Measurements from ENCODE around the gene FAM13A.

DNA sequence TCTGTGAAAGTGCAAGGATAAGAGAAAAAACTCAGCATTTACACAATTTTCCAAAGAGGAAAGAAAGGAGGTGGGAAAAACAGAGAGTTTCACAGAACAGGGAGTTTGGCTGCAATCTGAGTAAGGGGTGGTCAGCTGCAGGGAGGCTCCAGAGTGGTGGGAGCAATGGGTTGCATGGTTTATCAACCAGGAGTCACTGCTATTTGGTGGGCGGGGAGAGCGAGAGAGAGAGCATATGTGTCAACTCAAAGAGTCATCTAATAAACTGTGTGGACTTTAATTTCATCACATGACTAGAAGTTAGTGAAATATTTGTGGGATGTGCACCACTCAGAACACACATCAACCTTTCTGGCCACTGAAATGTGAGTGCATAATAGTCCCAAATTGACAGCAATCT lies 94.6 kb downstream of the FAM13A start:
- TF ChIP-seq POLR2A (IDR thresholded peaks at IDR 0.05; ENCODE audit: low read depth, low read length) (no peak), TAF1 (IDR thresholded peaks at IDR 0.05; ENCODE audit: low read depth, low read length) (no peak), POLR2AphosphoS5 (IDR thresholded peaks at IDR 0.05; ENCODE audit: low read depth, low read length) (no peak), SPI1 (IDR thresholded peaks at IDR 0.05; ENCODE audit: low read depth, low read length) (no peak), PAX5 (IDR thresholded peaks at IDR 0.05; ENCODE audit: insufficient read depth, low read length, severe bottlenecking) (no peak)

All from GM12891 (cell line).